WTC11 (cell line): ENCODE data around the gene CCT3. TPM values are rescaled to one million over a fixed set of nuclear protein-coding genes. Genes with fewer than 3 reads are reported as not detected.

Experiments
- ATAC-seq: fragments of 200-7000 bp; cut with Tn5 transposase; 2 replicates; pipeline ENCODE4 v1.10.0; 2021; ENCODE audit warnings: mild to moderate bottlenecking, moderate library complexity
- Bru-seq: library from RNA; stranded (reverse); fragments of 400-500 nt; gene quantifications from one replicate; lab custom pipeline; 2021; lab: Mats Ljungman, UMichigan
- CTCF ChIA-PET: fragments of 300-600 bp; sonication (Branson Sonifier 250); formaldehyde crosslinking; loops from one replicate; lab custom pipeline; 2021; ENCODE audit warnings: antibody characterized with exemption; lab: Charles Lee
- POLR2A ChIA-PET: fragments of 350-600 bp; sonication (Branson Sonifier 250); formaldehyde crosslinking; loops from one replicate; lab custom pipeline; 2021; ENCODE audit warnings: antibody characterized with exemption; lab: Charles Lee
- DNase-seq: peaks from one replicate; pipeline ENCODE4 v3.0.0; 2021; ENCODE audit warnings: low spot score
- H3K27ac Mint-ChIP-seq: 2 replicates; pipeline ENCODE4 v1.8.0; 2021; ENCODE audit warnings: mixed read lengths
- H3K27me3 Mint-ChIP-seq: 2 replicates; pipeline ENCODE4 v1.8.0; 2021; ENCODE audit warnings: low read depth, mild to moderate bottlenecking, moderate library complexity, mixed read lengths
- H3K36me3 Mint-ChIP-seq: 2 replicates; pipeline ENCODE4 v1.8.0; 2021; ENCODE audit warnings: mixed read lengths
- H3K4me1 Mint-ChIP-seq: 2 replicates; pipeline ENCODE4 v1.8.0; 2022; ENCODE audit warnings: mixed read lengths
- H3K4me3 Mint-ChIP-seq: 2 replicates; pipeline ENCODE4 v1.8.0; 2021; ENCODE audit warnings: mild to moderate bottlenecking, moderate library complexity, mixed read lengths
- H3K9me3 Mint-ChIP-seq: 2 replicates; pipeline ENCODE4 v1.8.0; 2021; ENCODE audit warnings: mixed read lengths
- CREM ChIP-seq: sonication (generic); formaldehyde crosslinking; IDR thresholded peaks from 2 replicates; pipeline ENCODE4 v1.8.1; 2022; ENCODE audit warnings: mild to moderate bottlenecking, missing genetic modification reagents, moderate library complexity
- E2F4 ChIP-seq: sonication (generic); formaldehyde crosslinking; IDR thresholded peaks from 2 replicates; pipeline ENCODE4 v1.8.1; 2022; ENCODE audit warnings: low read depth, mild to moderate bottlenecking, moderate library complexity, missing genetic modification reagents, borderline replicate concordance
- ETV6 ChIP-seq: sonication (generic); formaldehyde crosslinking; IDR thresholded peaks from 2 replicates; pipeline ENCODE4 v1.8.1; 2022; ENCODE audit warnings: mild to moderate bottlenecking, missing genetic modification reagents
- FOXK1 ChIP-seq: sonication (generic); formaldehyde crosslinking; IDR thresholded peaks from 2 replicates; pipeline ENCODE4 v1.8.0; 2022; ENCODE audit warnings: mild to moderate bottlenecking, moderate library complexity, missing genetic modification reagents
- FOXP1 ChIP-seq: sonication (generic); formaldehyde crosslinking; IDR thresholded peaks from 2 replicates; pipeline ENCODE4 v1.8.0; 2022; ENCODE audit warnings: missing genetic modification reagents, mild to moderate bottlenecking, moderate library complexity, borderline replicate concordance
- GABPB1 ChIP-seq: sonication (generic); formaldehyde crosslinking; IDR thresholded peaks from 2 replicates; pipeline ENCODE4 v1.8.1; 2023; ENCODE audit warnings: mild to moderate bottlenecking, missing genetic modification reagents
- GTF2I ChIP-seq: fragments of 250-450 bp; sonication (Bioruptor Pico); conservative IDR thresholded peaks from 2 replicates; pipeline ENCODE4 v1.4.0; 2021; ENCODE audit warnings: mild to moderate bottlenecking
- HMGA2 ChIP-seq: fragments of 250-450 bp; sonication (Bioruptor Pico); IDR thresholded peaks from 2 replicates; pipeline ENCODE4 v1.4.0; 2021; ENCODE audit warnings: mild to moderate bottlenecking, moderate library complexity
- IRF2 ChIP-seq: sonication (generic); formaldehyde crosslinking; IDR thresholded peaks from 2 replicates; pipeline ENCODE4 v1.8.0; 2022; ENCODE audit warnings: low read depth, missing genetic modification reagents, borderline replicate concordance
- JUN ChIP-seq: sonication (generic); formaldehyde crosslinking; IDR thresholded peaks from 2 replicates; pipeline ENCODE4 v1.8.0; 2023; ENCODE audit warnings: mild to moderate bottlenecking, missing genetic modification reagents
- KAT7 ChIP-seq: sonication (generic); formaldehyde crosslinking; IDR thresholded peaks from 2 replicates; pipeline ENCODE4 v1.8.1; 2023; ENCODE audit warnings: missing genetic modification reagents, mild to moderate bottlenecking, borderline replicate concordance
- MYBL2 ChIP-seq: sonication (generic); formaldehyde crosslinking; IDR thresholded peaks from 2 replicates; pipeline ENCODE4 v1.8.1; 2023; ENCODE audit warnings: mild to moderate bottlenecking, moderate library complexity, missing genetic modification reagents
- NFATC4 ChIP-seq: fragments of 250-450 bp; sonication (Bioruptor Pico); IDR thresholded peaks from 2 replicates; pipeline ENCODE4 v1.9.0; 2021; ENCODE audit warnings: mild to moderate bottlenecking
- NFE2L1 ChIP-seq: sonication (generic); formaldehyde crosslinking; IDR thresholded peaks from 2 replicates; pipeline ENCODE4 v1.8.1; 2023; ENCODE audit warnings: missing genetic modification reagents
- NFYB ChIP-seq: sonication (generic); formaldehyde crosslinking; conservative IDR thresholded peaks from 2 replicates; pipeline ENCODE4 v1.8.0; 2022; ENCODE audit warnings: low read depth, missing genetic modification reagents
- NR2C2 ChIP-seq: sonication (generic); formaldehyde crosslinking; IDR thresholded peaks from 2 replicates; pipeline ENCODE4 v1.8.0; 2022; ENCODE audit warnings: mild to moderate bottlenecking, missing genetic modification reagents
- SMAD3 ChIP-seq: sonication (generic); formaldehyde crosslinking; IDR thresholded peaks from 2 replicates; pipeline ENCODE4 v1.8.0; 2022; ENCODE audit warnings: missing genetic modification reagents, mild to moderate bottlenecking, borderline replicate concordance
- SP1 ChIP-seq: sonication (generic); formaldehyde crosslinking; conservative IDR thresholded peaks from 2 replicates; pipeline ENCODE4 v1.8.1; 2022; ENCODE audit warnings: missing genetic modification reagents
- TEAD4 ChIP-seq: sonication (generic); formaldehyde crosslinking; IDR thresholded peaks from 2 replicates; pipeline ENCODE4 v1.8.0; 2022; ENCODE audit warnings: mild to moderate bottlenecking, missing genetic modification reagents
- ZNF396 ChIP-seq: fragments of 250-450 bp; sonication (Bioruptor Pico); IDR thresholded peaks from 2 replicates; pipeline ENCODE4 v1.8.0; 2021; ENCODE audit warnings: mild to moderate bottlenecking, moderate library complexity, borderline replicate concordance
- long read RNA-seq, 3 experiments: library from RNA in 1 of 3; library from capped mRNA in 1 of 3; library from polyadenylated mRNA in 1 of 3; unstranded in 2 of 3; stranded (forward) in 1 of 3; transcript quantifications; one replicate each; pipeline ENCODE4 v2.0.0, GENCODE V29; 2021
- total RNA-seq: library from RNA; stranded (reverse); gene quantifications from 3 replicates; pipeline ENCODE4 v1.2.3, GENCODE V29; 2021
- TF ChIP-seq, protein P1 (sequence below): sonication (generic); formaldehyde crosslinking; conservative IDR thresholded peaks from 2 replicates; pipeline ENCODE4 v1.8.1; 2023; ENCODE audit warnings: mild to moderate bottlenecking, low read depth, missing genetic modification reagents, moderate library complexity
- TF ChIP-seq, protein P2 (sequence below): sonication (generic); formaldehyde crosslinking; IDR thresholded peaks from 2 replicates; pipeline ENCODE4 v1.8.0; 2022; ENCODE audit warnings: mild to moderate bottlenecking, missing genetic modification reagents
- TF ChIP-seq, protein P3 (sequence below): sonication (generic); formaldehyde crosslinking; IDR thresholded peaks from 2 replicates; pipeline ENCODE4 v1.8.0; 2023; ENCODE audit warnings: missing genetic modification reagents, mild to moderate bottlenecking, borderline replicate concordance
- TF ChIP-seq, protein P4 (sequence below): sonication (generic); formaldehyde crosslinking; IDR thresholded peaks from 2 replicates; pipeline ENCODE4 v1.8.0; 2022; ENCODE audit warnings: mild to moderate bottlenecking, missing genetic modification reagents
- TF ChIP-seq, protein P5 (sequence below): sonication (generic); formaldehyde crosslinking; IDR thresholded peaks from 2 replicates; pipeline ENCODE4 v1.8.1; 2023; ENCODE audit warnings: mild to moderate bottlenecking, missing genetic modification reagents, moderate library complexity

Gene CCT3
- 411 to 479 TPM (median 429 TPM) in 3 replicates for total RNA-seq
- percentile 91 among the genes with signal in this experiment for Bru-seq, nascent RNA
- long read RNA-seq, experiment 1, transcript CCT3-211 (15 exons, 1,858 nt) = minor isoform, 10 of 2,118 reads
- long read RNA-seq, experiment 1, transcript CCT3-204 (12 exons, 1,815 nt) = minor isoform, 16 of 2,118 reads
- long read RNA-seq, experiment 1, transcript CCT3-201 (14 exons, 2,150 nt) = major isoform, 1,928 of 2,118 reads
- long read RNA-seq, experiment 1, partial matches to known transcripts = 111 of 2,118 reads
- long read RNA-seq, experiment 1, other reads (novel, unspliced or antisense) = 52 of 2,118 reads
- long read RNA-seq, experiment 2, transcript CCT3-201 (14 exons, 2,150 nt) = major isoform, 338 of 603 reads
- long read RNA-seq, experiment 2, partial matches to known transcripts = 155 of 603 reads
- long read RNA-seq, experiment 2, other reads (novel, unspliced or antisense) = 106 of 603 reads
- long read RNA-seq, experiment 3, transcript CCT3-204 (12 exons, 1,815 nt) = minor isoform, 32 of 3,178 reads
- long read RNA-seq, experiment 3, transcript CCT3-211 (15 exons, 1,858 nt) = minor isoform, 5 of 3,178 reads
- long read RNA-seq, experiment 3, transcript CCT3-201 (14 exons, 2,150 nt) = major isoform, 2,908 of 3,178 reads
- long read RNA-seq, experiment 3, partial matches to known transcripts = 120 of 3,178 reads
- long read RNA-seq, experiment 3, other reads (novel, unspliced or antisense) = 108 of 3,178 reads

DNA sequence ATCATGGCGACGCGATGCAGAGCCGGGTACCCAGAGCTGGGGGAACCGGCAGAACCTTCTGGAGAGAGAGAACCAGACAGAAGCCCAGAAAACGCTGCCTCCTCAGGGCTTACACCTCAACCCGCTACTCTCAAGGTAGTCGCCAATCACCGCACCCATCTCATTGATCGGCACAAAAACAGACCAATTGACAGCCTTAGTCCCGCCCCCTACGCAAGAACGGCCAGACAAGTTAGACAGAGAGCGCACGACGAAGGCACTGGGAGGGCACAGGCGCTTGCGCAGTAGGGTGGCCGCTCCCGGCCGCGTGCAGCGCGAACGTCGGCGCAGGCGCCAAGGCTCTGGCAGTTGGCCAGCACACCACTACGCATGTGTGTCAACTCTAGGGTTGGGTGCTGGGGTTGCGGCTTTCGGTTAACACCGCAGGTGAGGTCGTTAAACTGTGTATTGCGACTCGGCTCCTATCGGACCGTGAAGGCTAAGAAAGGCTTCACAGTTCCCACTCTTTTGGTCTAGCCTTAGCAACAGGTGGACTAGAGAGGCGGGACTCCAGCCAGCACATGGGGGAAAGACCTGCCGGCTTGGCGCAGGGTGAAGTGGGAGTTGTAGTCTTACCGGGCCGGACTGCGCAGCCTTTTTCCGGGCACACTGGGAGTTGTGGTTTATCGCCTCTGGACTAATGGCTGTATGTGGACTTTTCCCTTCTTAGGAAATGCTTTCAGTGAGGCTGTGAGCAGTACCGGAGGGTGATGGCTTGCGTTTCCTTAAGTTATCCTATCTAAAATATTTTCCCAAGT is at the start of gene CCT3, which contains the start of gene TSACC:
Gene CCT3, minus strand, starts transcription at position 113 of the 797 bp plus-strand sequence. Its CDS starts 108 bp downstream, at position 5.
Gene TSACC, plus strand, starts transcription at position 347 of the 797 bp plus-strand sequence. CDS start 1,232 bp downstream, outside the sequence.
- H3K9me3 Mint-ChIP-seq = no peaks in the 10 kb centered on the region
- H3K27ac Mint-ChIP-seq = peak within 1 kb of the TSS; percentile 96
- ChIA-PET CTCF (interaction anchor here (0.6 to 3.0 kb wide), 10 partner anchors 18 to 197 kb away, joined by 3 to 14 read pairs (median 4); partner anchors contain the start of genes PMF1, SLC25A44 and SMG5), POLR2A (interaction anchor here (0.6 to 2.4 kb wide), 4 partner anchors 55 to 330 kb away, joined by 3 to 10 read pairs (median 4); partner anchors contain the start of gene SMG5)
- peak within 1 kb of the TSS; percentile 99 for H3K4me3 Mint-ChIP-seq
- ATAC-seq = peak; percentile 97
- H3K27me3 Mint-ChIP-seq = no peaks in the 10 kb centered on the region
- peak; percentile 98 for DNase-seq
- peaks cover 32% of the 10 kb centered on the region for H3K36me3 Mint-ChIP-seq
- H3K4me1 Mint-ChIP-seq = peaks cover 18% of the 10 kb centered on the region
- TF ChIP-seq, protein P1, sequence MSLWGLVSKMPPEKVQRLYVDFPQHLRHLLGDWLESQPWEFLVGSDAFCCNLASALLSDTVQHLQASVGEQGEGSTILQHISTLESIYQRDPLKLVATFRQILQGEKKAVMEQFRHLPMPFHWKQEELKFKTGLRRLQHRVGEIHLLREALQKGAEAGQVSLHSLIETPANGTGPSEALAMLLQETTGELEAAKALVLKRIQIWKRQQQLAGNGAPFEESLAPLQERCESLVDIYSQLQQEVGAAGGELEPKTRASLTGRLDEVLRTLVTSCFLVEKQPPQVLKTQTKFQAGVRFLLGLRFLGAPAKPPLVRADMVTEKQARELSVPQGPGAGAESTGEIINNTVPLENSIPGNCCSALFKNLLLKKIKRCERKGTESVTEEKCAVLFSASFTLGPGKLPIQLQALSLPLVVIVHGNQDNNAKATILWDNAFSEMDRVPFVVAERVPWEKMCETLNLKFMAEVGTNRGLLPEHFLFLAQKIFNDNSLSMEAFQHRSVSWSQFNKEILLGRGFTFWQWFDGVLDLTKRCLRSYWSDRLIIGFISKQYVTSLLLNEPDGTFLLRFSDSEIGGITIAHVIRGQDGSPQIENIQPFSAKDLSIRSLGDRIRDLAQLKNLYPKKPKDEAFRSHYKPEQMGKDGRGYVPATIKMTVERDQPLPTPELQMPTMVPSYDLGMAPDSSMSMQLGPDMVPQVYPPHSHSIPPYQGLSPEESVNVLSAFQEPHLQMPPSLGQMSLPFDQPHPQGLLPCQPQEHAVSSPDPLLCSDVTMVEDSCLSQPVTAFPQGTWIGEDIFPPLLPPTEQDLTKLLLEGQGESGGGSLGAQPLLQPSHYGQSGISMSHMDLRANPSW = no peak
- TF ChIP-seq ETV6 (CRISPR knock-in tag) (peak; percentile 62), IRF2 (no peak), NFATC4 (CRISPR knock-in tag) (no peak), NFYB (CRISPR knock-in tag) (peak; percentile 100), GTF2I (CRISPR knock-in tag) (no peak), HMGA2 (CRISPR knock-in tag) (no peak), CREM (CRISPR knock-in tag) (peak; percentile 88), E2F4 (no peak), FOXK1 (peak; percentile 33; the same call in 1 of the 2 replicates), NFE2L1 (CRISPR knock-in tag) (no peak), SP1 (peak; percentile 74), SMAD3 (CRISPR knock-in tag) (0 out of 2 replicates have a peak, but pooled peaks have one; percentile 74), NR2C2 (no peak), KAT7 (CRISPR knock-in tag) (no peak), TEAD4 (no peak), FOXP1 (CRISPR knock-in tag) (peak; percentile 31; the same call in 1 of the 2 replicates), MYBL2 (CRISPR knock-in tag) (no peak), JUN (CRISPR knock-in tag) (no peak), GABPB1 (CRISPR knock-in tag) (peak; percentile 63; the same call in 1 of the 2 replicates), ZNF396 (CRISPR knock-in tag) (no peak)
- TF ChIP-seq, protein P2, sequence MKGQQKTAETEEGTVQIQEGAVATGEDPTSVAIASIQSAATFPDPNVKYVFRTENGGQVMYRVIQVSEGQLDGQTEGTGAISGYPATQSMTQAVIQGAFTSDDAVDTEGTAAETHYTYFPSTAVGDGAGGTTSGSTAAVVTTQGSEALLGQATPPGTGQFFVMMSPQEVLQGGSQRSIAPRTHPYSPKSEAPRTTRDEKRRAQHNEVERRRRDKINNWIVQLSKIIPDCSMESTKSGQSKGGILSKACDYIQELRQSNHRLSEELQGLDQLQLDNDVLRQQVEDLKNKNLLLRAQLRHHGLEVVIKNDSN = peak; percentile 71; the same call in 1 of the 2 replicates
- TF ChIP-seq, protein P3, sequence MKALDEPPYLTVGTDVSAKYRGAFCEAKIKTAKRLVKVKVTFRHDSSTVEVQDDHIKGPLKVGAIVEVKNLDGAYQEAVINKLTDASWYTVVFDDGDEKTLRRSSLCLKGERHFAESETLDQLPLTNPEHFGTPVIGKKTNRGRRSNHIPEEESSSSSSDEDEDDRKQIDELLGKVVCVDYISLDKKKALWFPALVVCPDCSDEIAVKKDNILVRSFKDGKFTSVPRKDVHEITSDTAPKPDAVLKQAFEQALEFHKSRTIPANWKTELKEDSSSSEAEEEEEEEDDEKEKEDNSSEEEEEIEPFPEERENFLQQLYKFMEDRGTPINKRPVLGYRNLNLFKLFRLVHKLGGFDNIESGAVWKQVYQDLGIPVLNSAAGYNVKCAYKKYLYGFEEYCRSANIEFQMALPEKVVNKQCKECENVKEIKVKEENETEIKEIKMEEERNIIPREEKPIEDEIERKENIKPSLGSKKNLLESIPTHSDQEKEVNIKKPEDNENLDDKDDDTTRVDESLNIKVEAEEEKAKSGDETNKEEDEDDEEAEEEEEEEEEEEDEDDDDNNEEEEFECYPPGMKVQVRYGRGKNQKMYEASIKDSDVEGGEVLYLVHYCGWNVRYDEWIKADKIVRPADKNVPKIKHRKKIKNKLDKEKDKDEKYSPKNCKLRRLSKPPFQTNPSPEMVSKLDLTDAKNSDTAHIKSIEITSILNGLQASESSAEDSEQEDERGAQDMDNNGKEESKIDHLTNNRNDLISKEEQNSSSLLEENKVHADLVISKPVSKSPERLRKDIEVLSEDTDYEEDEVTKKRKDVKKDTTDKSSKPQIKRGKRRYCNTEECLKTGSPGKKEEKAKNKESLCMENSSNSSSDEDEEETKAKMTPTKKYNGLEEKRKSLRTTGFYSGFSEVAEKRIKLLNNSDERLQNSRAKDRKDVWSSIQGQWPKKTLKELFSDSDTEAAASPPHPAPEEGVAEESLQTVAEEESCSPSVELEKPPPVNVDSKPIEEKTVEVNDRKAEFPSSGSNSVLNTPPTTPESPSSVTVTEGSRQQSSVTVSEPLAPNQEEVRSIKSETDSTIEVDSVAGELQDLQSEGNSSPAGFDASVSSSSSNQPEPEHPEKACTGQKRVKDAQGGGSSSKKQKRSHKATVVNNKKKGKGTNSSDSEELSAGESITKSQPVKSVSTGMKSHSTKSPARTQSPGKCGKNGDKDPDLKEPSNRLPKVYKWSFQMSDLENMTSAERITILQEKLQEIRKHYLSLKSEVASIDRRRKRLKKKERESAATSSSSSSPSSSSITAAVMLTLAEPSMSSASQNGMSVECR (CRISPR knock-in tag) = 0 out of 2 replicates have a peak, but pooled peaks have one; percentile 47
- TF ChIP-seq, protein P4, sequence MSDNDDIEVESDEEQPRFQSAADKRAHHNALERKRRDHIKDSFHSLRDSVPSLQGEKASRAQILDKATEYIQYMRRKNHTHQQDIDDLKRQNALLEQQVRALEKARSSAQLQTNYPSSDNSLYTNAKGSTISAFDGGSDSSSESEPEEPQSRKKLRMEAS (CRISPR knock-in tag) = peak; percentile 99
- TF ChIP-seq, protein P5, sequence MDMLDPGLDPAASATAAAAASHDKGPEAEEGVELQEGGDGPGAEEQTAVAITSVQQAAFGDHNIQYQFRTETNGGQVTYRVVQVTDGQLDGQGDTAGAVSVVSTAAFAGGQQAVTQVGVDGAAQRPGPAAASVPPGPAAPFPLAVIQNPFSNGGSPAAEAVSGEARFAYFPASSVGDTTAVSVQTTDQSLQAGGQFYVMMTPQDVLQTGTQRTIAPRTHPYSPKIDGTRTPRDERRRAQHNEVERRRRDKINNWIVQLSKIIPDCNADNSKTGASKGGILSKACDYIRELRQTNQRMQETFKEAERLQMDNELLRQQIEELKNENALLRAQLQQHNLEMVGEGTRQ (CRISPR knock-in tag) = peak; percentile 48
